K562 (cell line): Measurements from ENCODE around the gene SEC61A1. TPM values are rescaled to one million over a fixed set of nuclear protein-coding genes. Genes with fewer than 3 reads are reported as not detected.

Source experiments
- ARID4B ChIP-seq: sonication (generic); formaldehyde crosslinking; IDR thresholded peaks from 2 replicates; pipeline ENCODE4 v1.8.0; 2022; ENCODE audit warnings: mild to moderate bottlenecking, missing genetic modification reagents
- CHD1 ChIP-seq: fragments of 200-600 bp; sonication (generic); IDR thresholded peaks from one replicate; pipeline ENCODE4 v1.6.1; 2012; ENCODE audit warnings: mild to moderate bottlenecking, moderate library complexity, low read length, inconsistent platforms
- DIDO1 ChIP-seq: fragments of 450-650 bp; IDR thresholded peaks from 2 replicates; pipeline ENCODE4 v1.6.1; 2016; ENCODE audit warnings: low read depth, missing biosample characterization, missing genetic modification characterization
- HOMEZ ChIP-seq: fragments of 250-450 bp; sonication (Bioruptor Pico); IDR thresholded peaks from 2 replicates; pipeline ENCODE4 v1.4.0; 2020; ENCODE audit warnings: mild to moderate bottlenecking, moderate library complexity
- NELFE ChIP-seq: IDR thresholded peaks from 2 replicates; pipeline ENCODE4 v1.6.1; 2011; ENCODE audit warnings: mild to moderate bottlenecking; ENCODE audit not compliant: insufficient read depth, insufficient read length
- NR1H2 ChIP-seq: sonication (generic); formaldehyde crosslinking; IDR thresholded peaks from 2 replicates; pipeline ENCODE4 v1.4.0; 2020; ENCODE audit warnings: mild to moderate bottlenecking, missing genetic modification reagents
- POLR3A ChIP-seq: IDR thresholded peaks from 2 replicates; pipeline ENCODE4 v1.6.1; 2011; ENCODE audit warnings: borderline replicate concordance, mild to moderate bottlenecking, moderate library complexity; ENCODE audit not compliant: insufficient read length, insufficient read depth; ENCODE audit errors: extremely low read depth
- RHOXF2B ChIP-seq: fragments of 250-450 bp; sonication (Bioruptor Pico); conservative IDR thresholded peaks from 2 replicates; pipeline ENCODE4 v1.5.1; 2021
- SIRT6 ChIP-seq: IDR thresholded peaks from one replicate; pipeline ENCODE4 v1.6.1; 2012; ENCODE audit warnings: low read depth, mild to moderate bottlenecking, control low read depth, inconsistent platforms, low read length, moderate library complexity
- SNIP1 ChIP-seq: fragments of 450-650 bp; IDR thresholded peaks from 2 replicates; pipeline ENCODE4 v1.7.1; 2017; ENCODE audit warnings: low read depth, mild to moderate bottlenecking
- SRSF9 ChIP-seq: fragments of 200-400 bp; formaldehyde crosslinking; IDR thresholded peaks from 2 replicates; pipeline ENCODE4 v1.6.1; 2017; ENCODE audit warnings: low read depth, low read length, borderline replicate concordance
- USF1 ChIP-seq: sonication (generic); formaldehyde crosslinking; IDR thresholded peaks from 2 replicates; pipeline ENCODE4 v1.9.0; 2022; ENCODE audit warnings: mild to moderate bottlenecking, missing genetic modification reagents
- ZBTB1 ChIP-seq: sonication (generic); formaldehyde crosslinking; IDR thresholded peaks from 2 replicates; pipeline ENCODE4 v1.8.1; 2023; ENCODE audit warnings: missing genetic modification reagents, low read depth, mild to moderate bottlenecking, borderline replicate concordance
- ZNF511 ChIP-seq: sonication (generic); formaldehyde crosslinking; IDR thresholded peaks from 2 replicates; pipeline ENCODE4 v1.8.0; 2022; ENCODE audit warnings: mild to moderate bottlenecking, missing genetic modification reagents
- ZNF512 ChIP-seq: IDR thresholded peaks from 2 replicates; pipeline ENCODE4 v1.6.1; 2016; ENCODE audit warnings: missing genetic modification characterization, missing compliant biosample characterization
- polyA plus RNA-seq, 8 experiments: library from polyadenylated mRNA; depleted of rRNA in 4 of 8; stranded (reverse) in 5 of 8; unstranded in 3 of 8; fragments of >200 nt; fragmentation: Nextera tagmentation in 2 of 8; fragmentation: Illumina TruSeq in 1 of 8; extraction: Ambion mirVana in 2 of 8; extraction: Trizol in 1 of 8; gene quantifications; 2 replicates each; pipeline versions ENCODE4 v1.2.1 to v1.2.3, GENCODE V29; 2011 to 2014; ENCODE audit warnings: inconsistent platforms in 1 of 8, missing spikeins in 1 of 8
- total RNA-seq, 7 experiments: library from RNA; depleted of rRNA in 6 of 7; stranded (reverse); fragments of >200 nt in 6 of 7; fragmentation: Illumina TruSeq in 2 of 7; extraction: Trizol in 2 of 7; gene quantifications; 2 replicates each; pipeline versions ENCODE4 v1.2.1 to v1.2.3, GENCODE V29; 2011 to 2021; ENCODE audit warnings: low replicate concordance in 1 of 7
- TF ChIP-seq, protein P1 (sequence below): sonication (generic); formaldehyde crosslinking; IDR thresholded peaks from 2 replicates; pipeline ENCODE4 v1.8.1; 2022; ENCODE audit warnings: missing genetic modification reagents

The SEC61A1 gene
- total and polyA plus RNA-seq, 9 of the 15 experiments (the other 6 are each of a cell fraction or from before 2014, with no cell fraction given), result 1.9 to 140 (median 79.1) TPM

GRCh38 chr3:128075522-128076482 lies 23.6 kb downstream of the SEC61A1 start (continued):
- TF ChIP-seq ARID4B (CRISPR knock-in tag) (no peak), USF1 (CRISPR knock-in tag) (no peak), HOMEZ (no peak), ZNF511 (CRISPR knock-in tag) (no peak), SRSF9 (no peak), RHOXF2B (CRISPR knock-in tag) (no peak), NR1H2 (CRISPR knock-in tag) (no peak), CHD1 (no peak), DIDO1 (no peak), SNIP1 (no peak), NELFE (no peak), SIRT6 (no peak), ZBTB1 (no peak), POLR3A (no peak), ZNF512 (tag) (no peak)
- TF ChIP-seq, protein P1, sequence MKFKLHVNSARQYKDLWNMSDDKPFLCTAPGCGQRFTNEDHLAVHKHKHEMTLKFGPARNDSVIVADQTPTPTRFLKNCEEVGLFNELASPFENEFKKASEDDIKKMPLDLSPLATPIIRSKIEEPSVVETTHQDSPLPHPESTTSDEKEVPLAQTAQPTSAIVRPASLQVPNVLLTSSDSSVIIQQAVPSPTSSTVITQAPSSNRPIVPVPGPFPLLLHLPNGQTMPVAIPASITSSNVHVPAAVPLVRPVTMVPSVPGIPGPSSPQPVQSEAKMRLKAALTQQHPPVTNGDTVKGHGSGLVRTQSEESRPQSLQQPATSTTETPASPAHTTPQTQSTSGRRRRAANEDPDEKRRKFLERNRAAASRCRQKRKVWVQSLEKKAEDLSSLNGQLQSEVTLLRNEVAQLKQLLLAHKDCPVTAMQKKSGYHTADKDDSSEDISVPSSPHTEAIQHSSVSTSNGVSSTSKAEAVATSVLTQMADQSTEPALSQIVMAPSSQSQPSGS (CRISPR knock-in tag), result no peak
